ENCODE results near the gene OR2AT4.
"Not testable (repeated sequence)": the region's sequence is repeated elsewhere in the genome, so short reads cannot be mapped to it uniquely, and the experiment has no call there.

Gene OR2AT4

DNA sequence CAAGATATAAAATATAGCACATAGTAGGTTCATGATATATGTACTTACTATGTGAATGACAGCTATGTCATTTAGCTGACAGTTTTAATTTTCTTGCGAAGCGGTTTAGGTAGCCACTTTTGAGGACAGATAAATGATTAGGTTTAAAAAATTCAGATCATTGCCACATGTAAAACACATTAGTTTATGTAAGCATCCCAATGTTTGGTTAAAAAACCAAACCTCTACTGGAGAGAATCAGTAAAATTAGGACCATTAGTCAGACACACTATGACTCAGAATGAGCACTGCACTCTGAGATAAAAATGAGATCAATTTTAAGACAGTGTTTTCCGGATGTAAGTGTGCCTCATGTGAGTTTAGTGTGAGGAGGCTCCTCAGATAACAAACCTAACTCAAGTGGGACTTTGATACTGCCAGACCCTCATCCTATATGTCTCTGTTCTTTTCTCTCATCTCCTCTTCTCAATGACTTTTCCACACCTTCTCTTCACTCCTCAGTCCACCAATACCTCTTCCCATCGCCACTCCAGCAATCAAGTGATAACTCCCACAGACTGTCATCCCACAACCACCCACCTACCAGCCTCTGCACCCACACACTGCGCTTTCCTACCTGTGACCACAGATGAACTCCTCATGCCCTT, 6.8 kb upstream of the OR2AT4 start:
- DNase-seq (ENCODE audit: low read depth) = no peak

DNA sequence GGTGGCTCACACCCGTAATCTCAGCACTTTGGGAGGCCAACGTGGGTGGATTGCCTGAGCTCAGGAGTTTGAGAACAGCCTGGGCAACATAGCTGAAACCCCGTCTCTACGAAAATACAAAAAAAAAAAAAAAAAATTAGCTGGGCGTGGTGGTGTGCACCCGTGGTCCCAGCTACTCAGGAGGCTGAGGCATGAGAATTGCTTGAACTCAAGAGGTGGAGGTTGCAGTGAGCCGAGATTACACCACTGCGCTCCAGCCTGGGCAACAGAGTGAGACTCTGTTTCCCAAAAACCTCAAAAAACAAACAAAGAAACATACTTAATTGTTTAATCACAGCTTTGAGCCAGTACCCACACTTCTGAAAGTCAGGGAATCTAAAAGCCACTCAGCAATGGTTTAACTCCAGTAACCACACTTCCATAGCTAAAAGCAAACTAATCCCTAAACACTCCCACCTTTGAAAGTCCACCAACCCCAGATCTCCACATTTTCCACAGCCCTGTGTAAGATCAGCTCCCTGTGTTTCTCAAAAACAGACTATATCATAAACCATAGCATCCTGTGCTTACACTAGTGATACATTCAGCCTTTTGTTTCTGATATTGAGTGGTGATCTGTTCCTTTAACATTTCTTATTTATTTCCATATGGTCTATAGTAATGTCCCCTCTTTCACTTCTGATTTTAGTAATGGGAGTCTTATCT, 4.9 kb upstream of the OR2AT4 start:
- no peak for DNase-seq (ENCODE audit: low read depth)

DNA sequence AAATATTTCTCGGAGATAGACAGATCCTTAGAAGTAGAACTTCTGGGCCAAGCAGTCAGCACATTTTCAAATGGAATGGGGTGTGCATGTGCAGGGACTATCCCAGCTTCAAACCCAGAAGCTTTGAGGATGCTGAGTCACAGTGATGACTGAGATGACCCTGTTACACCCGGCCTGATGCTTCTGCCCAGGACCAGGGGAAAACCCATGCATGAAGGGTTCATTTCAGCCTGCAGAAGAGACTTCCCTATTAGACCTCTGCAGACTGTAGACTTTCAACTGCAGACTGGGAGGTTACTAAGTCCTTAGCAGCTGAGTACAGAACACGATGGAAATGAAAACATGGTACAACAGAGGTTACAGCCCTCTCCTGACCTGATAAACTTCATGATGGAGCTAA, 3.6 kb upstream of the OR2AT4 start:
- DNase-seq (ENCODE audit: low read depth) = no peak

DNA sequence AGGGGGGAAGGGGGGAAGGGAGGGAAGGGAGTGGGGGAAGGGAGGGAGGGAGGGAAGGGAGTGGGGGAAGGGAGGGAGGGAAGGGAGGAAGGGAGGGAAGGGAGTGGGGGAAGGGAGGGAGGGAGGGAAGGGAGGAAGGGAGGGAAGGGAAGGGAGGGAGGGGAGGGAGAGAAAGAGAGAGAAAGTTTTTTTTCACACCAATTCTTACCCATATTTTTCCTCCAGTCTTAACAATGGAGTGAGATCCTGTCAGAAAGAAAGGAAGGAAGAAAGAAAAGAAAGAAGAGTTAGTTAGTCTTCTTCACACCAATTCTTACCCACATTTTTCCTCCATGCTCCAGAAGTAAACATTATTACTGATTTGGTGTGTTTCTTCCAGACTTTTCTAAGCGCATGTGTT, 3.0 kb upstream of the OR2AT4 start:
- no peak for DNase-seq (ENCODE audit: low read depth)

DNA sequence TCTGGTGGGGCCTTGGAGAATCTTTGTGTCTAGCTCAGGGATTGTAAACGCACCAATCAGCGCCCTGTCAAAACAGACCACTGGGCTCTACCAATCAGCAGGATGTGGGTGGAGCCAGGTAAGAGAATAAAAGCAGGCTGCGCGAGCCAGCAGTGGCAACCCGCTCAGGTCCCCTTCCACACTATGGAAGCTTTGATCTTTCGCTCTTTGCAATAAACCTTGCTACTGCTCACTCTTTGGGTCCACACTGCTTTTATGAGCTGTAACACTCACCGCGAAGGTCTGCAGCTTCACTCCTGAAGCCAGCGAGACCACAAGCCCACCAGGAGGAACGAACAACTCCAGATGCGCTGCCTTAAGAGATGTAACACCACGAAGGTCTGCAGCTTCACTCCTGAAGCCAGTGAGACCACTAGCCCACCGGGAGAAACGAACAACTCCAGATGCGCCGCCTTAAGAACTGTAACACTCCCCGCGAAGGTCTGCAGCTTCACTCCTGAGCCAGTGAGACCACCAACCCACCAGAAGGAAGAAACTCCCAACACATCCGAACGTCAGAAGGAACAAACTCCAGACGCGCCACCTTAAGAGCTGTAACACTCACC, 2.3 kb upstream of the OR2AT4 start:
- DNase-seq (ENCODE audit: low read depth) = not testable (repeated sequence)

DNA sequence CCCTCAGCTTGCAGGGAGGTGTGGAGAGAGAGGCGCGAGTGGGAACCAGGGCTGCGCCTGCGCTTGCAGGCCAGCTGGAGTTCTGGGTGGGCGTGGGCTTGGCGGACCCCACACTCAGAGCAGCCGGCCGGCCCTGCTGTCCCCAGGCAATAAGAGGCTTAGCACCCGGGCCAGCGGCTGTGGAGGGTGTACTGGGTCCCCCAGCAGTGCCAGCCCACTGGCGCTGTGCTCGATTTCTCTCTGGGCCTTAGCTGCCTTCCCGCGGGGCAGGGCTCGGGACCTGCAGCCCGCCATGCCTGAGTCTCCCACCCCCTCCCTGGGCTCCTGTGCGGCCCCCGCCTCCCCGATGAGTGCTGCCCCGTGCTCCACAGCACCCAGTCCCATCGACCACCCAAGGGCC, 1.5 kb upstream of the OR2AT4 start:
- not testable (repeated sequence) for DNase-seq (ENCODE audit: low read depth)

DNA sequence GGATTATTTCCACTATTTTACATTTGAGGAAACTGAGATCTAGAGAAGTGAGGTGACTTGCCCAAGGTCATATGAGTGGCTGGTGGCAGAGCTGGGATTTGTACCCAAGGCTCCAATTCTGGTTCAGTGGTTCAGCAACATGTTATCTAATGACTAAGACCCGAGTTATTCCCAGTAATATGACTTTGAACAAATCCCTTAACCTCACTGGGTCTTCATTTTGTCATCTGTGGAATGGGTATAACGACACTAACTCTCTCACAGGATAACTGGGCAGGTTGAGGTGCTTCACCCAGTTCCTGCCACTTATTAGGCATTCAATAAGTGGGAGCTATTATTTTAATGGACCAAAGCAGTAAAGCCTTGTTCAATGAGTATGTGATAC, 489 bp upstream of the OR2AT4 start:
- no peak for DNase-seq (ENCODE audit: low read depth)

DNA sequence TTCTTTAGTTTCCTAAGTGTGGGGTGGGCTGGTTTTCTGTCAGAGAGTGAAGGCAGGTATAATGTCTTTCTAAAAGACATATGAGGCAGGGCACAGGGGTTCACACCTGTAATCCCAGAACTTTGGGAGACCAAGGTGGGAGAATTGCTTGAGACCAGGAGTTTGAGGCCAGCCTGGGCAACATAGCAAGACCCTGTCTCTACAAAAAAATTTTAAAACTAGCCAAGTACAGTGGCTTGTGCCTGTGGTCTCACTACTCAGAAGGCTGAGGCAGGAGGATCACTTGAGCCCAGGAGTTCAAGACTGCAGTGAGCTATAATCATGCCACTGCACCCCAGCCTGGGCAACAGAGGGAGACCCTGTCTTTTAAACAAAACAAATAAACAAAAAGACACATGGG, 2.3 kb downstream of the OR2AT4 start:
- DNase-seq (ENCODE audit: low read depth) = not testable (repeated sequence)

DNA sequence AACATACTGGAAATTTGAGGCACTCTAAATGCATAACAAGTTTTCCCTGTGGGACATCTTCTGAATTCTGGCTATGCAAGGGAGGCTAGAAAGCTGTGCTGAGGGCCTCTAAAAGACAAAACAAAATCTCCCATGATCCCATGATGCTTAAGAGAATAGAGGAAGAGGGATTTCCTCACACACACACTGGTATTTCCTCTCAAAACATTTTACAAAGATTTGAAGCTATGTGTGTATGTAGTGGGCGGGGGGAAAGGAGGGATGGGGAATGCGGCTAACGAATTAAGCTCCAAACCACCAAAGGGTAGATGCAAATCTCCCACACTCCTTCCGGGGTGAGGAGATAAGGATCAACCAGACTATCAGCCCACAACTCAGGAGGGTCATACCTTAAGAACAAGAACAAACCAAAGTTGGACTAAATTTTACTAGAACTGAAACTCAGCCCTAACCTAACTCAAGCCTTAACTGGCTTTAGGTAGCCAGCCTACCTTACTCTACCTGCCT, 6.0 kb downstream of the OR2AT4 start:
- no peak for DNase-seq (ENCODE audit: low read depth)

DNA sequence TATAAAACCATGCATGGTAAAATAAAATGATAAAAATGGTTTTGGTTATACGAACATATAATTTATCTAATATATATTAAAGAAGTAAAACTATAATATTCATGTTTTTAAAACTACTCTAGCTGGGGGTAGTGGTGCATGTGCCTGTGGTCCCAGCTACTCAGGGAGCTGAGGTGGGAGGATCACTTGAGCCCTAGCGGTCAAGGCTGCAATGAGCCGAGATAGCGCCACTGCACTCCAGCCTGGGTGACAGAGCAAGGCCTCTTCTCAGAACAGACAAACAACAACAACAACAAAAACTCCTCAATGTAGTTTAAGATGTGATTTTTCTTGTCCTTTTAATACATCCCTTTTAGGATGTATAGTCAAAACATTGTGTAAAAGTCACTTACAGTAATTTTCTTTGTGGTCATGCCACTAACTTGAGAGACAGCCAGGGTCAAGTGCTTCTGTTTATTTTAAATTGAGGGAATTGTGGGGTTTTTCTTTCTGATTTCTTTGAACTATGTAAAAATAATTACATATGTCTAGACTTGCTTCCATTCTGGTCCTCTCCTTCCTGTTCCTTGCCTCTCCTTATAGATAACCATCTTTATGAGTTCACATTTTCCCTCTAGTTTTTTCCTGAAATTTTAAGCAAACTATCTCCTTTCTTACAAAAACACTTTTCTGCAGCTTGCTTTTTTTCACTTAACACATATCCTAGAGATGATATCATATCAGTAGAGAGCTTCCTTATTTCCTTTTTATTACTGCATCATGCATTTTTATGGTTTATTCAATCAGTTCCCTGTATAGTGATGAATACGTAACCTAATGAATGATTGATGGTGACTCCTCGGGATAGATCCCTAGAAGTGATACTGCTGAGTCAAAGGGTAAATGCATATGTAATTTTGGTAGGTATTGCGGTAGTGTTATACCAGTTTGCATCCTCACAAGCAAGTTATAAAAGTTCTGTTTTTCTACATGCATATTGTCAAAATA, 9.1 kb downstream of the OR2AT4 start:
- DNase-seq (ENCODE audit: low read depth) = no peak

DNA sequence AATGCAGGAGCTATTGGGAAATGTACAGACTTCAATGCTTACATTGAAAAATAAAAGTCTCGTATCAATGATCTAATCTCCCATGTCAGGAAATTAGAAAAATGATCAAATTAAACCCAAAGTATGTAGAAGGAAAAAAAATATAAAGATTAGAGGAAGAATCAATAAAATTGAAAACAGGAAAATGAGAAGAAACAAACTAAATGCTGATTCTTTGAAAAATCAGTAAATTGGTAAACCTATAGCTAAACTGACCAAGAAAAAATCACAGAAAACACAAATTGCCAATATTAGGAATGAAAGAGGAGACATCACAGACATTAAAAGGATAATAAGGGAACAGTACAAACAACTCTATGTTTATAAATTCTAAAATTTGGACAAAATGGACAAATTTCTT, 11.8 kb downstream of the OR2AT4 start:
- no peak for DNase-seq (ENCODE audit: low read depth)

DNA sequence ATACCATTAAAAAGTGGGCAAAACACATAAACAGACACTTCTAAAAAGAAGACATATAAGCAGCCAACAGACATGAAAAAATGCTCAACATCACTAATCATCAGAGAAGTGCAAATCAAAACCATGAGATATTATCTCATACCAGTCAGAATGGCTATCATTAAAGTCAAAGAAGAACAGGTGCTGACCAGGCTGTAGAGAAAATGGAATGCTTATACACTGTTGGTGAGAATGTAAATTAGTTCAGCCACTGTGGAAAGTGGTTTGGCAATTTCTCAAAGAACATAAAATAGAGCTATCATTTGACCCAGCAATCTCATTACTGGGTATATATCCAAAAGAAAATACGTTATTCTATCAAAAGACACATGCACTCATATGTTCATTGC, 13.5 kb downstream of the OR2AT4 start:
- DNase-seq (ENCODE audit: low read depth) = no peak

DNA sequence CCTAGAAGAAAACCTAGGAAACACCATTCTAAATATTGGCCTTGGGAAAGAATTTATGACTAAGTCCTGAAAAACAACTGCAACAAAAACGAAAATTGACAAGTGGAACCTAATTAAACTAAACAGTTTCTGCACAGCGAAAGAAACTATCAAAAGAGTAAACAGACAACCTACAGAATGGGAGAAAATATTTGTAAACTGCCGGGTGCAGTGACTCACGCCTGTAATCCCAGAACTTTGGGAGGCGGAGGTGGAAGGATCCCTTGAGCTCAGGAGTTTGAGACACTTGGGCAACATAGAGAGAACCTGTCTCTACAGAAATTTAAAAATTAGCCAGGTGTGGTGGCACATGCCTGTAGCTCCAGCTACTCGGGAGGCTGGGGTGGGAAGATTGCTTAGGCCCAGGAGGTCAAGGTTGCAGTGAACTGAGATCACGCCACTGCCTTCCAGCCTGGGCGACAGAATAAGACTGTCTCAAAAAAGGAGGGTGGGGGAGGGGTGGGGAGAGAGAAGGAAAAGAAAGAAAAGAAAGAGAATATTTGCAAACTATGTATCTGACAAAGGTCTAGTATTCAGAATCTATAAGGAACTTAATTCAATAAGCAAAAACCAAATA, 14.0 kb downstream of the OR2AT4 start:
- DNase-seq (ENCODE audit: low read depth) = no peak

DNA sequence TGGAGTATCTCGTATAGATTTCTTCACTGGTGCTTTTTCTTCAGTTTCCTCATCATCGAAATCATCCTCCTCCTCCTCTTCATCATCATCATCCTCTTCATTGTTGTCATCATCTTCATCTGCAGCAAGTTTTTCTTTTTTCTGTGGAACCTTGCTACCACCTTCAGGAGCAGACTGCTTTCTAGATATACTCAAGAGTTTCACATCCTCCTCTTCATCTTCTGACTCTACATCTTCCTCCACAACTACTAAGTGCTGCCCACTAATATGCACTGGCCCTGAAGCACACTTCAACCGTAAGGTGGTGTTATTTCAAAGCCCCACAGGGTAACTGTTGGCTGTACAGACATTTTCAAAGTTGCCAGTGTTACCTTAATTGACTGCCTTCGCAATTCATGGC, 17.1 kb downstream of the OR2AT4 start:
- DNase-seq (ENCODE audit: low read depth) = no peak

DNA sequence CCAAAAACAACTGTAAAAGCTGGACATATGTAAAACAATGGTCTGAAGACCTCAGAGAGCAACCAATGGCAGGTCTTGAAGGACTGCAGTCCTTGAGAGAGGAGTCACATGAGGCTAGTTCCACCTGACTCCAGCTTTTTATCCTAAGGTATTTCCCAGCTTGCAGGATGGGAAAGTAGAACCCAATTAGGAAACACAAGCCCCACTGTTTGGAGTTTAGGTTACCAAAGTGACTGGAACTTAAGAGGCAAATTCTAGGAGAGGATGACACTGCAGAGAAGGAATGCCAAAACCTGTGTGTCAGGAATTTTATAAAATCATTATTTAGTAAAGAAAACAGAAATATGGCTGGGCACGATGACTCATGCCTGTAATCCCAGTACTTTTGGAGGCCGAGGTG, 18.4 kb downstream of the OR2AT4 start:
- DNase-seq (ENCODE audit: low read depth) = no peak

DNA sequence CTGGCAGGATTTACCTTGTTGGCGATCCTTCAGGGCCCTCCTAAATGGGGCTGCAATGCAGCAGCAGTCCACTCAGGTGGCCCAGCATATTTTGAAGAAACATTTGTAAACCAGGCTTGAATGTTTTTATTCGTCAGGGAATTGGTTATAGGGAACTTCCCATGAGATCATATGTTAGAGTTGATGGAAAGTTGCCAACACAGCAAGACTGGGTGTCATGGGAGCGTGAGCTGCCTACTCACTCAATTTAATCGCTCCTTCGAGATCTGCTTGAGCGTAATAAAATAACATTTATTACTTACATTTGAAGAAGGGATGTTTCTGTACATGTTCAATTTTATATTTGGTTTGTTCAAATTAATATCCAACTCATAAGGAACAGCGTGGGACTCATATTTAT, 19.4 kb downstream of the OR2AT4 start:
- DNase-seq (ENCODE audit: low read depth) = no peak

DNA sequence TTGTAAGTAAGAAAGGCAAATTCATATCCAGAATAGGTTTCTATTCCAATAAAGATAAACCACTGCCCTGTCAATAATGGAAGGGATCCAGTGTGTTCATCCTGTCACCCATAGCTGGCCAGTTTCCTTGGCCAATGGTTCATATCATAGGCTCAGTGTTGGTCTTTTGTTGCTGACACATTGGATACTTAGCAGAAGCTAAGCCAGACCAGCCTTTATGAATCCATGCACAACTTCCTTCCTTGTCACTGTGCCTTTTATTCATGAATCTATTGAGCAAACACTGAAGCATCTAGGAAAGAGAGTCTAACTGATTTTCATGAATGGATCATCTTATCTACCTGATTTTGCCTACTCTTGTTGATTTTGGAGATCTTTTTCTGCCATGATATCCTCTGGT, 20.0 kb downstream of the OR2AT4 start:
- no peak for DNase-seq (ENCODE audit: low read depth)

DNA sequence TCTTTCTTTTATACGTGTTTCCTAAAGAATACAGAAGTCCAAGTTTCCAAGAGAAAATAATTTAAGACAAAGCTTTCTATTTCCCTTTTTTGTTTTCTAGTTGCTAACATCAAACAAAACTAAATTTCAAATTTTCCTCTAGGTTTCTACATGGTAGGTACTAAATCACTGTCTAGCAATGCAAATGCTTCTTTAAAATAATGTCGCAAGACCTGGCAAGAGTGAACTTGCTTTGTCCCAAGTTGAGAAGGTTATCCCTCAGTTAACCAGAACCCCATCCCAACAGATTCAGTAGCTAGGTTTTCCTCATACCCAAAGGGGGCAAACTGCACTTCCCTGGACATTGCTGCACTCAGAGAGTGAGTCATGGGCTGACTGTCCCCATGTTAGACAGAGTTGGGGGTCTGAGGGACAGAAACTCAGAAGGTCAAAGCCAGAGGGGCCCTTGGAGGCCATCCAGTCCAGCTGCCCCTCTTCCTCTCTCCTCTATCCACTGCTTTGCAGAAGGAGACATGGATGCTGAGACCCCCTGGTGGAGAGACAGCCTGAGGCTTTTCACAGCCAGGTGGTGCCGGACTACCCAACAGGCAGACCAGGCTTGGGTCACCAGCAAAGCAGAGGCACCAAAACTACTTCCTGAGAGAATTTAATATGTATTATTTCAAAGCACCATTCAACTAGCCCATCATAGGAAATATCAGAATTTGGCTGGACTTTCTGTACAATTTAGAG, 23.1 kb downstream of the OR2AT4 start:
- no peak for DNase-seq (ENCODE audit: low read depth)

DNA sequence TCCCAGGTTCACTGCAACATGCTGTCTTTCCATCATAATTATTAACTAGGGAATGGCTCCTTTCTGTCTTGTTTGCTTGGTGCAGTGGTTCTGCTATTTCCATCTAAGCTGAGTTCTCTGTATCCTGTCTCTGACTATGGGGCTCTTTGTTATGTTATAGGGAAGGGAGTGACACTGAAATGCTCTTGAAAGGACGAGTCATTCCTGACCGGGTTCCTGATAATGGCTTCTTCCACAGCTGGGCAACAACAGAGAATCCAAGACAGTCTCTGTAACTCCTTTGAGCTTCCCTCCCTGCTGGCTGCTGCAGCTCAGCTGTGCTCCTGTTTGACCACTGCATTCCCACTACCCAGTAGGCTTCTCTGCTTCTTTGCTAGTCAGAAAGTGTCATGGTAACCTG, 24.1 kb downstream of the OR2AT4 start:
- DNase-seq (ENCODE audit: low read depth) = no peak

DNA sequence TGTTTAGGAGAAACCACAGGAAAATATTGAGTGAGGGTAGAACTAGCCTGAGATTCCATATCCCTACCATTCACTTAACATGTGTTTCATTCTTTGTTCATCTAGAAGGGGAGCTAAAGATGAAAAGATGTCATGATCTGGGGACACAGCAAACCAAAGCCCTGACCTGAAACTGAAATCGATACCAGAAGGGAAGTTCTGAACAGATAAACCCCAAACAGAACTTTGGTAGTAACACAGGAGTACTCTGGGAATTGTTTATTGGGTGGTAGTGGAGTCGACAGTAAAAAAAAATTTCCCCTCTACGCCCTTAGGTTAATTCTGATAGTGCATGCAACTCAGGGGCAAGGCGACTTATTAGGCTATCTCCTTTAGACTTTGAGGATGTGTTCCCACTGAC, 27.2 kb downstream of the OR2AT4 start:
- no peak for DNase-seq (ENCODE audit: low read depth)

DNA sequence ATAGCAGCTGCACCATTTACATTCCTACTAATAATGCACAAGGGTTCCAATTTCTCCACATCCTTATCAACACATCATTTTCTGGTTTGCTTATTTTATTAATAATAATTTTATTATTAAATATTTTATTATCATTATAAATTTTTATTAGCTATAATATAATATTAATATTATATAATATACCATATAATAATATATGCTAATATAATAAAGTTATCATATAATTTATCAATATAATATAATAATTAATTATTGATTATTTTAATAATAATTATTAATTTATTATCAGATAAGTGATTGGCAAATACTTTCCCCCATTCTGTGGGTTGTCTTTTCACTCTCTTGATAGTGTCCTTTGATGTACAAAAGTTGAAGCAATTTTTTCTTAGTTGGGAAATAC, 27.7 kb downstream of the OR2AT4 start:
- DNase-seq (ENCODE audit: low read depth) = no peak

Data from stimulated activated CD8-positive, alpha-beta memory T cell treated with anti-CD3 and anti-CD28 coated beads, Interleukin-12 subunit alpha, Interleukin-12 subunit beta, amount 100 ng/mL, for 1 hour (primary cell).